OCI-LY3 (cell line): ENCODE results near the gene CHCHD5.
A peak's percentile ranks its signal among the peaks of the same experiment; 100 is the strongest.
"Not testable (repeated sequence)": the region's sequence is repeated elsewhere in the genome, so short reads cannot be mapped to it uniquely, and the experiment has no call there.

ENCODE experiments used
- H2AFZ ChIP-seq: fragments of 200-600, 300-600 bp; shearing (Covaris generic); 2 replicates; pipeline ENCODE4 v1.6.0; 2014; ENCODE audit warnings: antibody characterized with exemption, low read depth, low read length
- H3K27ac ChIP-seq: fragments of 200-600, 300-600 bp; sonication (generic); 2 replicates; pipeline ENCODE4 v1.5.1; 2014; ENCODE audit warnings: mild to moderate bottlenecking, low read length, moderate library complexity, mixed read lengths
- H3K27me3 ChIP-seq: fragments of 200-600, 300-600 bp; sonication (generic); 2 replicates; pipeline ENCODE4 v1.6.1; 2014; ENCODE audit warnings: low read depth, low read length, mixed read lengths
- H3K36me3 ChIP-seq: fragments of 200-600, 300-600 bp; sonication (generic); replicated peaks from 2 replicates; pipeline ENCODE3; 2014; ENCODE audit warnings: low read depth, low read length, mixed read lengths
- H3K4me1 ChIP-seq: fragments of 300-600, 200-600 bp; sonication (generic); 2 replicates; pipeline ENCODE4 v1.6.1; 2014; ENCODE audit warnings: low read length, mixed read lengths
- H3K4me2 ChIP-seq: fragments of 200-600, 300-600 bp; sonication (generic); 2 replicates; pipeline ENCODE4 v1.6.1; 2014; ENCODE audit warnings: low read length, mixed read lengths
- H3K4me3 ChIP-seq: fragments of 300-600, 200-600 bp; sonication (generic); 2 replicates; pipeline ENCODE4 v1.5.1; 2014; ENCODE audit warnings: antibody characterized with exemption, mild to moderate bottlenecking, low read length, moderate library complexity
- H3K79me2 ChIP-seq: fragments of 300-600, 200-600 bp; shearing (Covaris generic); 2 replicates; pipeline ENCODE4 v1.6.1; 2014; ENCODE audit warnings: mild to moderate bottlenecking, low read length, mixed read lengths
- H3K9ac ChIP-seq: fragments of 300-600, 200-600 bp; shearing (Covaris generic); 2 replicates; pipeline ENCODE4 v1.6.0; 2014; ENCODE audit warnings: mild to moderate bottlenecking, low read length, moderate library complexity
- H3K9me3 ChIP-seq: fragments of 200-600, 300-600 bp; shearing (Covaris generic); 2 replicates; pipeline ENCODE4 v1.6.1; 2014; ENCODE audit warnings: low read length, mixed read lengths; ENCODE audit not compliant: insufficient read depth
- H4K20me1 ChIP-seq: fragments of 200-600, 300-600 bp; sonication (generic); 2 replicates; pipeline ENCODE4 v1.6.1; 2016; ENCODE audit warnings: low read length, mixed read lengths; ENCODE audit not compliant: insufficient read depth
- CTCF ChIP-seq: fragments of 200-600, 300-600 bp; sonication (generic); IDR thresholded peaks from 2 replicates; pipeline ENCODE4 v1.5.1; 2014; ENCODE audit warnings: antibody characterized with exemption, low read length, low read depth
- EZH2phosphoT487 ChIP-seq: fragments of 200-600 bp; shearing (Covaris generic); IDR thresholded peaks from 2 replicates; pipeline ENCODE4 v1.6.1; 2018; ENCODE audit warnings: antibody characterized with exemption, mixed run types, low read depth

CHCHD5 gene

GRCh38 chr2:112542984-112543661 is 41.3 kb upstream of the CHCHD5 start:
- peaks cover 10% of the 10 kb centered on the region for H4K20me1 ChIP-seq
- peak overlapping the region; percentile 88 for H3K4me3 ChIP-seq
- H3K9me3 ChIP-seq = no peaks in the 10 kb centered on the region
- TF ChIP-seq CTCF (peak; percentile 17; the same call in 1 of the 2 replicates), EZH2phosphoT487 (no peak)
- H3K36me3 ChIP-seq = peaks cover 18% of the 10 kb centered on the region
- H3K27ac ChIP-seq = peak overlapping the region; percentile 72
- peaks cover 69% of the 10 kb centered on the region for H3K79me2 ChIP-seq
- peak overlapping the region; percentile 89; the same call in 1 of the 2 replicates for H2AFZ ChIP-seq
- H3K4me2 ChIP-seq = peak overlapping the region; percentile 89
- H3K27me3 ChIP-seq = no peaks in the 10 kb centered on the region
- H3K4me1 ChIP-seq = peaks cover 23% of the 10 kb centered on the region
- H3K9ac ChIP-seq = peak overlapping the region; percentile 91

GRCh38 chr2:112547333-112547732 is 37.1 kb upstream of the CHCHD5 start:
- no peak overlapping the region for H2AFZ ChIP-seq
- H3K4me1 ChIP-seq = peaks cover 16% of the 10 kb centered on the region
- no peak overlapping the region for H3K4me3 ChIP-seq
- H3K79me2 ChIP-seq = peaks cover 88% of the 10 kb centered on the region
- H3K9me3 ChIP-seq = no peaks in the 10 kb centered on the region
- H3K27me3 ChIP-seq = no peaks in the 10 kb centered on the region
- no peak overlapping the region for H3K27ac ChIP-seq
- TF ChIP-seq EZH2phosphoT487 = no peak
- no peak for TF ChIP-seq CTCF
- peaks cover 10% of the 10 kb centered on the region for H4K20me1 ChIP-seq
- H3K36me3 ChIP-seq = peaks cover 52% of the 10 kb centered on the region
- H3K4me2 ChIP-seq = no peak overlapping the region
- H3K9ac ChIP-seq = no peak overlapping the region

- H3K4me2 ChIP-seq = no peak overlapping the region
- H3K4me1 ChIP-seq = peaks cover 12% of the 10 kb centered on the region
- TF ChIP-seq CTCF (no peak), EZH2phosphoT487 (no peak)
- H4K20me1 ChIP-seq = peaks cover 6% of the 10 kb centered on the region; the same call in 1 of the 2 replicates
- no peaks in the 10 kb centered on the region for H3K9me3 ChIP-seq
- no peaks in the 10 kb centered on the region for H3K27me3 ChIP-seq
- H2AFZ ChIP-seq = no peak overlapping the region
- peaks cover 67% of the 10 kb centered on the region for H3K36me3 ChIP-seq
- no peak overlapping the region for H3K27ac ChIP-seq
- no peak overlapping the region for H3K9ac ChIP-seq
- H3K79me2 ChIP-seq = peaks cover 77% of the 10 kb centered on the region
- H3K4me3 ChIP-seq = no peak overlapping the region
These were observed 35.4 kb upstream of the CHCHD5 start for GRCh38 chr2:112548980-112549379.

GRCh38 chr2:112566104-112566503 is 18.3 kb upstream of the CHCHD5 start:
- Histone ChIP-seq H3K4me3 (no peak overlapping the region), H4K20me1 (no peaks in the 10 kb centered on the region), H3K9ac (no peak overlapping the region), H3K4me2 (no peak overlapping the region), H3K4me1 (peaks cover 10% of the 10 kb centered on the region), H2AFZ (no peak overlapping the region), H3K36me3 (peaks cover 61% of the 10 kb centered on the region), H3K9me3 (no peaks in the 10 kb centered on the region), H3K79me2 (peaks cover 13% of the 10 kb centered on the region), H3K27ac (peak overlapping the region; percentile 20), H3K27me3 (no peaks in the 10 kb centered on the region)
- TF ChIP-seq EZH2phosphoT487 = no peak
- no peak for TF ChIP-seq CTCF

GRCh38 chr2:112566508-112566907 is 17.9 kb upstream of the CHCHD5 start:
- not testable (repeated sequence) for H3K27me3 ChIP-seq, H3K4me3 ChIP-seq, H3K9ac ChIP-seq, H3K4me2 ChIP-seq, H4K20me1 ChIP-seq, H3K9me3 ChIP-seq, H2AFZ ChIP-seq
- H3K27ac ChIP-seq = peak overlapping the region; percentile 20
- peaks cover 61% of the 10 kb centered on the region for H3K36me3 ChIP-seq
- H3K79me2 ChIP-seq = peaks cover 13% of the 10 kb centered on the region
- peaks cover 10% of the 10 kb centered on the region for H3K4me1 ChIP-seq
